H1 (cell line): ENCODE results near the gene SLC9A3. TPM values are rescaled to one million over a fixed set of nuclear protein-coding genes. Genes with fewer than 3 reads are reported as not detected.

Experiments
- CTCF ChIA-PET: fragments of 300-600 bp; sonication (Branson Sonifier 250); formaldehyde crosslinking; loops from one replicate; lab custom pipeline; 2021; ENCODE audit not compliant: partially characterized antibody; lab: Charles Lee
- POLR2A ChIA-PET: fragments of 300-600 bp; sonication (Branson Sonifier 250); formaldehyde crosslinking; loops from one replicate; lab custom pipeline; 2021; ENCODE audit warnings: inconsistent platforms; ENCODE audit not compliant: partially characterized antibody; lab: Charles Lee
- DNase-seq, 2 experiments: peaks; one replicate each; pipeline versions ENCODE4 v3.0.0 to v3.0.0-alpha.2; 2010 to 2022; ENCODE audit warnings: low spot score in 2 of 2, low read depth in 1 of 2, mixed read lengths in 1 of 2
- FAIRE-seq: peaks from 2 replicates; lab custom pipeline; 2011; peaks lifted over from hg19 to GRCh38; lab: Jason Lieb, UNC
- H2AFZ ChIP-seq: 2 replicates; pipeline ENCODE4 v1.8.1; 2012; ENCODE audit warnings: low read length, inconsistent platforms
- H2AK5ac ChIP-seq: 2 replicates; pipeline ENCODE4 v1.6.1; 2013; ENCODE audit warnings: low read depth, low read length
- H2BK120ac ChIP-seq: replicated peaks from 2 replicates; pipeline ENCODE3; 2013; ENCODE audit warnings: low read depth, low read length, inconsistent platforms
- H2BK12ac ChIP-seq: 2 replicates; pipeline ENCODE4 v1.6.1; 2013; ENCODE audit warnings: low read depth, low read length
- H2BK15ac ChIP-seq: 2 replicates; pipeline ENCODE4 v1.6.1; 2013; ENCODE audit warnings: low read length
- H2BK20ac ChIP-seq: 2 replicates; pipeline ENCODE4 v1.6.1; 2013; ENCODE audit warnings: low read length
- H2BK5ac ChIP-seq: 2 replicates; pipeline ENCODE4 v1.6.1; 2013; ENCODE audit warnings: low read depth, low read length
- H3K14ac ChIP-seq: 2 replicates; pipeline ENCODE4 v1.6.1; 2013; ENCODE audit warnings: inconsistent platforms; ENCODE audit not compliant: insufficient read length
- H3K18ac ChIP-seq: 2 replicates; pipeline ENCODE4 v1.6.1; 2013; ENCODE audit warnings: low read length; ENCODE audit errors: extremely low read depth
- H3K23ac ChIP-seq: 2 replicates; pipeline ENCODE4 v1.6.1; 2013; ENCODE audit warnings: inconsistent platforms; ENCODE audit not compliant: insufficient read length
- H3K23me2 ChIP-seq: 2 replicates; pipeline ENCODE4 v1.6.1; 2013; ENCODE audit warnings: low read depth, low read length
- H3K27ac ChIP-seq: 2 replicates; pipeline ENCODE4 v1.6.1; 2011; ENCODE audit warnings: low read depth, low read length, inconsistent platforms
- H3K27me3 ChIP-seq, 4 experiments: replicated peaks in 1 of 4; 1 replicate in 1 of 4; 2 replicates in 3 of 4; pipeline versions ENCODE4 v1.6.1 to v1.8.1; 2011 to 2013; ENCODE audit warnings: low read length in 3 of 4, mild to moderate bottlenecking in 3 of 4, inconsistent platforms in 2 of 4, mixed read lengths in 2 of 4, moderate library complexity in 1 of 4; ENCODE audit not compliant: control insufficient read depth in 3 of 4, insufficient read depth in 3 of 4; ENCODE audit errors: extremely low read depth in 1 of 4
- H3K36me3 ChIP-seq, 4 experiments: 2 replicates each; pipeline versions ENCODE4 v1.6.1 to v1.8.1; 2011 to 2013; ENCODE audit warnings: mild to moderate bottlenecking in 4 of 4, low read length in 3 of 4, moderate library complexity in 2 of 4, control low read depth in 1 of 4, inconsistent platforms in 1 of 4; ENCODE audit not compliant: insufficient read depth in 4 of 4, control insufficient read depth in 2 of 4
- H3K4ac ChIP-seq: replicated peaks from 2 replicates; pipeline ENCODE3; 2013; ENCODE audit warnings: low read length, low read depth, mixed read lengths, inconsistent platforms; ENCODE audit not compliant: insufficient read length
- H3K4me1 ChIP-seq, 4 experiments: replicated peaks in 1 of 4; 1 replicate in 1 of 4; 2 replicates in 3 of 4; pipeline versions ENCODE4 v1.6.1 to v1.8.1; 2011 to 2013; ENCODE audit warnings: low read length in 3 of 4, inconsistent platforms in 2 of 4, mixed read lengths in 1 of 4; ENCODE audit not compliant: insufficient read depth in 4 of 4, control insufficient read depth in 3 of 4
- H3K4me2 ChIP-seq, 2 experiments: 2 replicates each; pipeline versions ENCODE4 v1.6.1 to v1.8.1; 2011 to 2013; ENCODE audit warnings: low read depth in 2 of 2, low read length in 2 of 2, control low read depth in 1 of 2, inconsistent platforms in 1 of 2, mild to moderate bottlenecking in 1 of 2; ENCODE audit not compliant: insufficient read depth in 1 of 2
- H3K4me3 ChIP-seq, 4 experiments: fragments of 200-600, 300-600 bp in 1 of 4; sonication (generic), shearing (Covaris generic), sonication (Bioruptor Twin) in 1 of 4; 2 replicates each; pipeline versions ENCODE4 v1.5.1 to v1.8.1; 2011 to 2016; ENCODE audit warnings: low read length in 4 of 4, low read depth in 3 of 4, control low read depth in 2 of 4, inconsistent platforms in 2 of 4, mild to moderate bottlenecking in 2 of 4, mixed read lengths in 1 of 4, moderate library complexity in 1 of 4; ENCODE audit not compliant: insufficient read depth in 2 of 4; ENCODE audit errors: extremely low read depth in 1 of 4
- H3K56ac ChIP-seq: replicated peaks from 2 replicates; pipeline ENCODE3; 2013; ENCODE audit warnings: low read depth, mild to moderate bottlenecking, mixed read lengths, low read length, inconsistent platforms; ENCODE audit not compliant: insufficient read length
- H3K79me1 ChIP-seq: 2 replicates; pipeline ENCODE4 v1.6.1; 2013; ENCODE audit warnings: low read depth, low read length, control low read depth
- H3K79me2 ChIP-seq, 2 experiments: 2 replicates each; pipeline versions ENCODE4 v1.6.1 to v1.8.1; 2012 to 2013; ENCODE audit warnings: low read length in 2 of 2, mild to moderate bottlenecking in 2 of 2, inconsistent platforms in 1 of 2; ENCODE audit not compliant: insufficient read depth in 2 of 2, control insufficient read depth in 1 of 2
- H3K9ac ChIP-seq, 4 experiments: replicated peaks in 1 of 4; 1 replicate in 1 of 4; 2 replicates in 3 of 4; pipeline versions ENCODE4 v1.6.1 to v1.8.1; 2011 to 2013; ENCODE audit warnings: low read depth in 3 of 4, low read length in 3 of 4, control low read depth in 2 of 4, mild to moderate bottlenecking in 2 of 4, moderate library complexity in 2 of 4, inconsistent platforms in 1 of 4; ENCODE audit errors: extremely low read depth in 1 of 4
- H3K9me3 ChIP-seq, 2 experiments: 2 replicates each; pipeline versions ENCODE4 v1.6.1 to v1.8.1; 2012 to 2013; ENCODE audit warnings: mild to moderate bottlenecking in 2 of 2, moderate library complexity in 2 of 2, control low read depth in 1 of 2, inconsistent platforms in 1 of 2, low read depth in 1 of 2, low read length in 1 of 2, mixed read lengths in 1 of 2; ENCODE audit not compliant: insufficient read depth in 2 of 2
- H4K20me1 ChIP-seq, 2 experiments: replicated peaks in 1 of 2; 2 replicates each; pipeline versions ENCODE3 to v1.8.1; 2011 to 2013; ENCODE audit warnings: inconsistent platforms in 2 of 2, low read length in 2 of 2, mild to moderate bottlenecking in 1 of 2; ENCODE audit not compliant: insufficient read depth in 2 of 2, control insufficient read depth in 1 of 2
- H4K5ac ChIP-seq: 2 replicates; pipeline ENCODE4 v1.6.1; 2013; ENCODE audit warnings: low read length, low read depth, mixed read lengths, inconsistent platforms; ENCODE audit not compliant: insufficient read length
- H4K8ac ChIP-seq: 2 replicates; pipeline ENCODE4 v1.8.0; 2013; ENCODE audit warnings: mild to moderate bottlenecking, moderate library complexity, low read length, inconsistent platforms; ENCODE audit not compliant: insufficient read depth; ENCODE audit errors: extremely low read depth
- H4K91ac ChIP-seq: replicated peaks from 2 replicates; pipeline ENCODE3; 2013; ENCODE audit warnings: low read length, mixed read lengths, inconsistent platforms; ENCODE audit not compliant: insufficient read length
- SP4 ChIP-seq: IDR thresholded peaks from 2 replicates; pipeline ENCODE4 v1.6.1; 2012; ENCODE audit warnings: low read length, inconsistent platforms
- WGBS, 2 experiments: shearing (Covaris generic) in 1 of 2; methylation state at CpG; one replicate each; pipeline versions ENCODE4 v1.1.6 to v1.1.7; 2013 to 2015; ENCODE audit warnings: low lambda C conversion rate in 2 of 2, mixed read lengths in 2 of 2, inconsistent platforms in 1 of 2, low coverage in 1 of 2, missing lambda C conversion rate in 1 of 2; ENCODE audit not compliant: insufficient replicate concordance in 2 of 2, insufficient coverage in 1 of 2, insufficient read length in 1 of 2; ENCODE audit errors: extremely low coverage in 1 of 2, missing lambda C conversion rate in 1 of 2; 5-methylcytosine and 5-hydroxymethylcytosine counted together
- polyA plus RNA-seq, 7 experiments: library from polyadenylated mRNA; depleted of rRNA in 3 of 7; stranded (reverse) in 5 of 7; unstranded in 2 of 7; fragments of >200 nt in 5 of 7; fragments of 200-250 nt in 2 of 7; gene quantifications; 1 replicate in 5 of 7; 2 replicates in 1 of 7; 4 replicates in 1 of 7; pipeline versions ENCODE4 v1.2.1 to v1.2.3, GENCODE V29; 2011 to 2013; ENCODE audit warnings: missing spikeins in 2 of 7, mixed read lengths in 2 of 7
- total RNA-seq: library from RNA; stranded (reverse); fragmentation: NEBNext Ultra II Directional; extraction: Animal tissue kit (Norgen Biotek cat#: 25700); gene quantifications from 2 replicates; pipeline ENCODE4 v1.2.1, GENCODE V29; 2021

Gene SLC9A3
- total and polyA plus RNA-seq, 2 of the 8 experiments (the other 6 are each of a cell fraction or from before 2014, with no cell fraction given): 0.95 to 1.0 TPM

GRCh38 chr5:568061-568781 lies 44.0 kb upstream of the SLC9A3 start:
- Histone ChIP-seq H3K14ac (no peak overlapping the region), H3K4ac (no peak overlapping the region), H3K56ac (no peak overlapping the region), H2BK15ac (no peak overlapping the region), H4K5ac (no peak overlapping the region), H3K18ac (no peak overlapping the region), H3K27me3 (peaks cover 2 to 12% (median 6%) of the 10 kb centered on the region in 4 experiments; a peak in 5 of 7 replicates), H2BK20ac (no peak overlapping the region), H3K9ac (no peak overlapping the region), H3K9me3 (no peaks in the 10 kb centered on the region), H4K20me1 (no peaks in the 10 kb centered on the region), H2BK120ac (no peak overlapping the region), H3K4me1 (no peaks in the 10 kb centered on the region), H3K79me2 (no peaks in the 10 kb centered on the region), H2AK5ac (no peak overlapping the region), H4K91ac (no peak overlapping the region), H2BK5ac (no peak overlapping the region), H3K79me1 (no peaks in the 10 kb centered on the region), H3K4me3 (no peak overlapping the region), H3K23me2 (no peaks in the 10 kb centered on the region), H3K4me2 (no peak overlapping the region), H2BK12ac (no peak overlapping the region), H3K23ac (no peak overlapping the region), H4K8ac (no peak overlapping the region), H3K36me3 (no peaks in the 10 kb centered on the region), H3K27ac (no peak overlapping the region), H2AFZ (no peak overlapping the region)
- no peak for TF ChIP-seq SP4
- WGBS, 2 experiments: 91% methylated on average over 25 of the region's 27 CpGs; no CpG with 5 or more reads in 1 of the 2 experiments
- ChIA-PET POLR2A (interaction anchor here (1.2 kb wide), 1 partner anchor 106 kb away, joined by 3 read pairs; no protein-coding TSS in a partner anchor), CTCF (interaction anchor here (0.6 to 1.5 kb wide), 4 partner anchors 9 to 38 kb away, joined by 3 to 5 read pairs (median 4); no protein-coding TSS in a partner anchor)
- DNase-seq (no peak), FAIRE-seq (no peak)
